ENCODE data around the gene AIF1.

AIF1 gene

DNA sequence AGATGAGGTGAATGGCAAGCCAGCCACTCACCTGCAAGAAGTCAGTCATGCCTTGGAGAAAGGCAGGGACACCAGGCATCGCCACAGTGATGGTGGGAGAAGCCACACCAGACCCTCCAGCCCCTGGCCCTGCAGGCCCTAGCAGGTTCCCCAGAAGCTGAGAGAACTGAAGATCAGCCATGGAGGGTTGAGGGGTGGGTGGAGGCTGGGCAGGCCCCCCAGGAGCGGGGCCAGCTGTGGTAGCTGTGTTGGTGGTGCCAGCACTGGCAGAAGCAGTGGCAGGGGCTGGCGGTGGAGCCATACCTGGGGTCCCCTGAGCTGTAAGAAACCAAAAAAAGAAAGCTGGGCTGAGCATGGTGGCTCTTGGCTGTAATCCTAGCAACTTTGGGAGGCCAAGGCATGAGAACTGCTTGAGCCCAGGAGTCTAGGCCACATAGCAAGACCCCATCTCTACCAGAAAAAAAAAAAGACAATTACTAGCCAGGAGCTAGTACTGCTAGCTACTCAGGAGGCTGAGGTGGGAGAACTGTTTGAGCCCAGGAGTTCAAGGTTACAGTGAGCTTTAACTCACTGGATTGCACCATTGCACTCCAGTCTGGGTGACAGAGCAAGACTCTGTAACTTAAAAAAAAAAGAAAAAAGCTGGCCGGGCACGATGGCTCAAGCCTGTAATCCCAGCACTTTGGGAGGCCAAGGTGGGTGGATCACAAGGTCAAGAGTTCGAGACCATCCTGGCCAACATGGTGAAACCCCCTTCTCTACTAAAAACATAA is 27.9 kb downstream of the AIF1 start:
- no peak for DNase-seq (ENCODE audit: low spot score)

GRCh38 chr6:31643818-31644454 is 28.9 kb downstream of the AIF1 start:
- no peak for DNase-seq (ENCODE audit: low spot score)

GRCh38 chr6:31645325-31645724 is 30.3 kb downstream of the AIF1 start:
- DNase-seq (ENCODE audit: low spot score): no peak

- DNase-seq (ENCODE audit: low spot score): peak; percentile 91
Measured at GRCh38 chr6:31651602-31652191, 36.7 kb downstream of the AIF1 start.

GRCh38 chr6:31652925-31653724 is 38.1 kb downstream of the AIF1 start:
- peak; percentile 94 for DNase-seq (ENCODE audit: low spot score)

- DNase-seq (ENCODE audit: low spot score): no peak
Measured at GRCh38 chr6:31654574-31655348, 39.7 kb downstream of the AIF1 start.

DNA sequence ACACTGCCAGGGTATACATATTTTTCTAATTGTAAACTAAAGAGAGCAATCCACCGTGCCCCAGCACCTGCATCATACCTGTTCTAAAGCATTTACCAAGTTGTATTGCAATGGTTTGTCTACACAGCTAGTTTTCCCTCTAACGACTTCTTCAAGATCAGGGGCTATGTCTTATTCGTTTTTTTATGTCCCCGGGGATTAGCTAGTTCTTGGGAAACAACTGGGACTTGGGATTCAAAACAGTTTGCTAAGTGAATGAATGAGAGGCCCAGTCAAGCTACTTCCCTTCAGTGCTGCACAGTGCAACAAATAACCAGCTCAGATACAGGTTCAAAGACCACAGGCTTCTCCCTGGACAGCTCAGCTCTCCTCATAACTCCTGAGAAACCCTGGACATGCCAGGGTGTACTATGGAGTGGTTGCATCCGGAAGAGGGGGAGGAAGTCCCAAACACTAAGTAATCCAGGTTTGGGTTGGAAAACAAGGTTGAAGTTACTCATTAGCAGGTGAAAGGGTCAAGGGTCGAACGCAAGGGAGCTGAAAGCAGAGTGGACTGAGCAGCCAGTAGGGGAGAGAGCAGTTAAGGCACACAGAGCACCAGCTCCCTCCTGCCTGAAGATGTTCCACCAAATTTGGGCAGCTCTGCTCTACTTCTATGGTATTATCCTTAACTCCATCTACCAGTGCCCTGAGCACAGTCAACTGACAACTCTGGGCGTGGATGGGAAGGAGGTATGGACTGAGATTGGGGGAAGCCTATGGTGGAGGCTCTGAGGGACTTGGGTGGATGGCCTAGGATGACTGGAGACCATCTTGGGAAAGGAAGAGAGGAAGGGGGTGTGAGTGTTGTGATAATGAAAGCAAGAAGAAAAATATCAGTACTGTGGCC is 40.6 kb downstream of the AIF1 start, which contains the start of gene APOM:
TSS of gene APOM (plus strand) at position 546 of the 889 bp plus-strand sequence. CDS start at position 619, 73 bp downstream.
- DNase-seq (ENCODE audit: low spot score): no peak

- no peak for DNase-seq (ENCODE audit: low spot score)
Measured at GRCh38 chr6:31657406-31658157, 42.5 kb downstream of the AIF1 start.

GRCh38 chr6:31658158-31658688 is 43.2 kb downstream of the AIF1 start:
- no peak for DNase-seq (ENCODE audit: low spot score)

DNA sequence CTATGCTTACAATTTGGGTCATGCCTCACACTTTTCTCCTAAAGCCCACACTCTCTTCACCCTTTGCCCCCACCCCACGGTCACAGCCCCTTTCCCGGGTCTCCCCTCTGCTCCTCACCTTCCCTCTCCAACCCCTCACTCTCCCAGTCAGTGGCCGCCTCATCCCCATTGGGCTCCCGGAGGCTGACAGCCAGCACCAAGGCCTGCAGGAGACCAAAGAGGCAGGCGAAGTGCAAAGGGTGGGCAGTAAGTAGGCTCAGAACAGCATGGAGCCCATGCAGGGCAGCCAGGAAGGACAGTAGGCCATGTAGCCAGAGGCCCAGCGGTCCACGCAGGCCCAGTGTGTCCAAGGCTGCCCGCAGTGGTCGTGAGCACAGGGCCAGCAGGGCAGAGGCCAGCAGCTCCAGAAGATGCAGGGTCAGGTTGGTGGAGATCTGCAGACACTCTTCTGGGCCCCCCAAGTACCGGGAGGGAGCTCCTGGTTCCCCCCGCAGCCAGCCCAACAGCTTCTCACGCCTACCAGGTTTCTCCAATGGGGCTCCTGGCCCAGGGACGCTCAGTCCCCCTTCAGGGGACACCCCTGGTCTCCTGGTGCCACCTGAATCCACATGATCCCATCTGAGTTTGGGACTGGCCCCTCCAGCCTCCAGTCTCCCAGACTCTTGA is 44.1 kb downstream of the AIF1 start:
- no peak for DNase-seq (ENCODE audit: low spot score)

DNA sequence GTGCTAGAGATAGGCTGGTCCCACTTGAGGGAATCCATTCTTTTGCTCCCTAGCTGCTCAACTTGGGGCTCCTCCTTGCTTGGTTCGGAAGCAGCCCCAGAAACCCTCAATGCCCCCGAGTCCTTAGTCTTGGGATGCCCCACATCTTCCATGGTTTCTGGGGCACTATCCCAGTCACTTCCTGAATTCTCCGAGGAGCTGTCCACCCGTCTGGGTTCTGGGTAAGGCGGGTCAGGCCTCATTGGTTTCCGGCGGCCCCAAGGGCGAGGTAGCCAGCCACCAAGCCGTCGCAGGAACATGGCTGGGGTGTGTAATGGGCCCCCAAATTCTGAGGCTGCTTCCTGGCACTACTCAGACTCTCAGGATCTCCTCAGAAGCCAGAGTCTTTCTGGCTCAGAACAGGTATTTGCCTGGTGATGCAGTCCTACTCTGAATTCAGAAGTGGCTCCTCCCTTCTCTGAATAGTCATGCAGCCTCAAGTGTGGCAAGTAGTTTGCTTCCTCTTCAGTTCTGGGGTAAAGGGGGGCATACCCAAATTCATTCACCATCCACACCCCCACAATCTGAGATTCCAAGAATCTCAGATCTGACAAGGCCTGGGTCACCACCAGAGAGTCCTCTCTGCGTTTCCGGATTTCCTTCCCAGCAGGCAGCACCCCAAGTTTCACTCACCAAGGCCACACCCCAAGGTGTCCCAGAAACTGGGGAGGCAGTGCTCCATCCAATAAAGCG is 44.8 kb downstream of the AIF1 start:
- peak; percentile 67 for DNase-seq (ENCODE audit: low spot score)

DNA sequence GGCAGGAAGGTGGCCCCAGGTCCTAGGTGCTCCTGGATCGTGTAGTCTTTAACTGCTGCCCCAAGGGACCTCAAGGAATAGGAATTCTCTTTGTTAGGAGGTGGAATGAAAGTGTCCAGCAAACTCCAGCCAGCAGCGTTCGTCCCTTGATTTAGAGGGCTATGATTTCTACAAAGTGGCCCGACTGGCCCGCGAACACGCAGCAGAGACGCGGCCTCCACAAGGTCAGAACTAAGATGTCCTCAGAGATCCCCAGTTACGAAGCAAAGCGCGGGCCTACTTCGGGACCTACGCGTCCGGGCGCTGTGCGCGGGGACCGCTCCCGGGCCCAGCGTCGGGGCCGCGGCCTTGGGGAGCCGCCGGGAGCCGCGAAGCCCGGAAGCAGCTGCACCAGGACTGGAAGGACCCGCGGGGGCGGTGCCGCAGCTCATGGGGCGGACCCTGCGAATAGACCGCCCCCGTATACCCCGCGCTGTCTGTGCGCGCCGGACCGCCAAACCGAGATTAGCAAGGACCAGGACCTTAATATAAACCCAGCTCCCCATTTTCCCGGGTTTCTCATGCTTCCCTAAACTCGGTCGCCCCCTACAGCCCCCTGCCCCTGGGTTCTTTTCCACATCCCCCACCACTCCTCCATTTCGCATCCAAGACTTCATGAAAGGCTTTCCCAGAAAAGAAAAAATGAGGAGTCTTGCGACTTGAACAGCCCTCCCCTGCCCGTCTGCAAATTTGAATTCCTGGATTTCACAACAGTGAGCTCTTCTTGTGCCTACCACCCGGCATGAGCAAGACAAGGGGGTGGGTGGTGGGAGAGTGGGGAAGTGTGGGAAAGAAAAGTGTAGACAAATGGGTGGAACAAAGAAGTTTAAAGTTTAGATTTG is 45.6 kb downstream of the AIF1 start, which contains the start of gene C6orf47:
TSS of gene C6orf47 (minus strand) at position 398 of the 881 bp plus-strand sequence. CDS start 831 bp downstream, outside the sequence.
- peak; percentile 90 for DNase-seq (ENCODE audit: low spot score)

DNA sequence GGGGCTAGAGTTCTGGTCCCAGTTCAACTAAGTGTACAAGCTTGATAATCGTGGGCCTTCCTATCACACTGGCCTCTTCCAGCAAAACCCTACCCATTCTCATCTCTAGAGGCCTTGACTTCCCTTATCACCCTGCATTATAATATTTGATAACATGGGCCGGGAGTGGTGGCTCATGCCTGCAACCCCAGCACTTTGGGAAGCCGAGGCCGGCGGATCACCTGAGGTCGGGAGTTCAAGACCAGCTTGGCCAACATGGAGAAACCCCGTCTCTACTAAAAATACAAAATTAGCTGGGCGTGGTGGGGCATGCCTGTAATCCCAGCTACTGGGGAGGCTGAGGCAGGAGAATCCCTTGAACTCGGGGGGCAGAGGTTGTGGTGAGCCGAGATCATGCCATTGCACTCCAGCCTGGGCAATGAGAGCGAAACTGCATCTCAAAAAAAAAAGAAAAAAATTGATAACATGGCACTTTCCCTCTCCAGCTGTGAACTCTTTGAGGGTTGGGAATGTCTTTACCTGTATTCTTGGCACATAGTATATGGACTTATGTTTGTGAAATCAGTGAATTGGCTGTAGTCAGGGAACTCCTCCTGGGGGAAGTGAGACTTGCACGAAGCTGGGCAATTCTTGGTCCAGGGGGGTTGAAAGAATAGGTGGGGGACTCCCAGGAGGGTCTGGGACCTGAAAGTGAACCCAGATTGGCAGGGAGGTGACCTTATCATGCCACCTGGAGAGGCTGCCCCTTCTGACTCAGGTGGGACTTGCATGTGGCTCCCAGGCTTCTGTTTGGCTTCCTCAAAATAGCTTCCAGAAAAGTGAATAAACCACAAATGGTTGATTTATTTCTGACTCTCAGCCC is 46.5 kb downstream of the AIF1 start:
- no peak for DNase-seq (ENCODE audit: low spot score)

DNA sequence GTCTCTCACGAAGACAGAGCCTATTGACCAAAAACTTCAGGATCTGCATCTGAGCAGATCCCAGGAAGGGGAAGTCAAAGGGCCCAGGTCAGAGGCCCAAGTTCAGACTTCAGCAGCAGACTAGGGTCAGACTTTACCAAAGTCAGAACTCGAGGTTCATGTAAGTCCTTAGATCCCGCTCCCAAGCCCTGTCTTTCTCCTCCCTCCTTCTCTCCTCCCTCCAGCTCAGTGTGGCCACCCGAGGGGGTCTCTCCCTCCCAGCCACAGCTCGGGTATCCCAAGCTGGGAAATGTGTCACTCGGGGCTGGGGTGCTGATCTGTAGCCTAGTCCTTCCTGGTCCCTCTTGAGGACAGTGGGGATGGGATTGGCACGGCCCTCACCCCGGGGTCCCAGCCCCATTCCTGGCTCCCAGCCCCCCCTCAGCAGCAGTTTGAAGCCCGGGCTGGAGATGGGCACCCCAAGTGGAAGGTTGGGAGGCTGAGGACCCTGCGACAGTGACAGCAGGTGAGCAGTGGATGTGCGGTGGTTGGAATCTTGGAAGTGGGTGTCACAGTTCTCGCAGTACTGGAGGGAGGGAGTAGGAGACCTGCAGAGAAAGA is 47.2 kb downstream of the AIF1 start:
- no peak for DNase-seq (ENCODE audit: low spot score)

GRCh38 chr6:31663126-31663960 is 48.3 kb downstream of the AIF1 start:
- DNase-seq (ENCODE audit: low spot score): no peak
